GM18909 (cell line): ENCODE measurements around the gene SLC35G3.
"Not testable (repeated sequence)": the region's sequence is repeated elsewhere in the genome, so short reads cannot be mapped to it uniquely, and the experiment has no call there.

Source experiments
- ATAC-seq: cut with Tn5 transposase; IDR thresholded peaks from one replicate; pipeline ENCODE4 v1.9.1; 2021; ENCODE audit warnings: mild to moderate bottlenecking; ENCODE audit not compliant: unreplicated experiment, poor library complexity

The SLC35G3 gene

GRCh38 chr17:35213412-35213940 lies 19.3 kb upstream of the SLC35G3 start:
- no peak for ATAC-seq

- no peak for ATAC-seq
Observed at GRCh38 chr17:35212668-35213067, 18.5 kb upstream of the SLC35G3 start.

- ATAC-seq = no peak
Observed at GRCh38 chr17:35210741-35211140, 16.5 kb upstream of the SLC35G3 start.

GRCh38 chr17:35202582-35202981 lies 8.4 kb upstream of the SLC35G3 start:
- ATAC-seq = not testable (repeated sequence)

GRCh38 chr17:35195062-35195461 lies 869 bp upstream of the SLC35G3 start:
- not testable (repeated sequence) for ATAC-seq

GRCh38 chr17:35192708-35193107 lies 1.5 kb downstream of the SLC35G3 start:
- no peak for ATAC-seq

- no peak for ATAC-seq
Observed at GRCh38 chr17:35191001-35191695, 3.0 kb downstream of the SLC35G3 start.

GRCh38 chr17:35189291-35189690 lies 4.9 kb downstream of the SLC35G3 start:
- ATAC-seq = no peak

- ATAC-seq = no peak
Observed at GRCh38 chr17:35188111-35188510, 6.1 kb downstream of the SLC35G3 start.

GRCh38 chr17:35187481-35187880 lies 6.7 kb downstream of the SLC35G3 start:
- no peak for ATAC-seq

GRCh38 chr17:35185849-35186248 lies 8.3 kb downstream of the SLC35G3 start:
- no peak for ATAC-seq

- no peak for ATAC-seq
Observed at GRCh38 chr17:35184274-35184673, 9.9 kb downstream of the SLC35G3 start.

- no peak for ATAC-seq
Observed at GRCh38 chr17:35183332-35183731, 10.9 kb downstream of the SLC35G3 start.

GRCh38 chr17:35179379-35179778 lies 14.8 kb downstream of the SLC35G3 start:
- ATAC-seq = not testable (repeated sequence)

GRCh38 chr17:35176897-35177296 lies 17.3 kb downstream of the SLC35G3 start:
- no peak for ATAC-seq

- ATAC-seq = no peak
Observed at GRCh38 chr17:35175638-35176415, 18.4 kb downstream of the SLC35G3 start.

GRCh38 chr17:35174835-35175334 lies 19.3 kb downstream of the SLC35G3 start:
- no peak for ATAC-seq

- not testable (repeated sequence) for ATAC-seq
Observed at GRCh38 chr17:35172321-35172720, 21.9 kb downstream of the SLC35G3 start.

- ATAC-seq = no peak
Observed at GRCh38 chr17:35171834-35172233, 22.4 kb downstream of the SLC35G3 start.

- no peak for ATAC-seq
Observed at GRCh38 chr17:35170968-35171771, 23.0 kb downstream of the SLC35G3 start.
